GM12878 (cell line): ENCODE data around the gene NRP1. TPM values are rescaled to one million over a fixed set of nuclear protein-coding genes. Genes with fewer than 3 reads are reported as not detected.

ENCODE experiments used
- ATAC-seq: fragments of 200-7000 bp; cut with Tn5 transposase; 3 replicates; pipeline ENCODE4 v1.9.1; 2020; ENCODE audit warnings: mild to moderate bottlenecking, moderate library complexity
- BruUV-seq: library from RNA; stranded (reverse); fragments of 400-500 nt; replicated peaks from 2 replicates; lab custom pipeline; 2021; lab: Mats Ljungman, UMichigan
- CTCF ChIA-PET: fragments of 300-600 bp; sonication (Branson Sonifier 250); formaldehyde crosslinking; extraction: SDS; loops from one replicate; lab custom pipeline; 2021; ENCODE audit warnings: inconsistent platforms; lab: Yijun Ruan, JAX
- POLR2A ChIA-PET: fragments of 350-600 bp; formaldehyde crosslinking; extraction: SDS; loops from one replicate; lab custom pipeline; 2021; ENCODE audit warnings: inconsistent platforms; lab: Charles Lee
- RAD21 ChIA-PET: fragments of 300-600 bp; sonication (Branson Sonifier 250); formaldehyde crosslinking; loops from one replicate; lab custom pipeline; 2023; ENCODE audit warnings: antibody characterized with exemption; ENCODE audit not compliant: unreplicated experiment; lab: Charles Lee
- SMC1A ChIA-PET: fragments of 300-600 bp; sonication (Branson Sonifier 250); formaldehyde crosslinking; loops from one replicate; lab custom pipeline; 2023; ENCODE audit not compliant: unreplicated experiment, uncharacterized antibody; lab: Charles Lee
- DNase-seq: peaks from one replicate; pipeline ENCODE4 v3.0.0-alpha.2; 2011; ENCODE audit warnings: low read depth, low spot score
- FAIRE-seq: peaks from 3 replicates; lab custom pipeline; 2011; peaks lifted over from hg19 to GRCh38; lab: Jason Lieb, UNC
- H2AFZ ChIP-seq: 2 replicates; pipeline ENCODE4 v1.6.0; 2011; ENCODE audit warnings: low read depth, low read length, control low read depth; ENCODE audit not compliant: control insufficient read depth
- H3K27ac ChIP-seq: 2 replicates; pipeline ENCODE4 v1.5.1; 2011; ENCODE audit warnings: control low read depth; ENCODE audit not compliant: control insufficient read depth, insufficient read depth
- H3K27me3 ChIP-seq, 2 experiments: replicated peaks in 1 of 2; 2 replicates each; pipeline versions ENCODE4 v1.6.0 to v1.6.1; 2011; ENCODE audit warnings: low read length in 1 of 2; ENCODE audit not compliant: control insufficient read depth in 2 of 2, insufficient read depth in 2 of 2
- H3K36me3 ChIP-seq, 2 experiments: 2 replicates each; pipeline ENCODE4 v1.5.1; 2011; ENCODE audit warnings: low read length in 1 of 2; ENCODE audit not compliant: control insufficient read depth in 2 of 2, insufficient read depth in 2 of 2
- H3K4me1 ChIP-seq: 2 replicates; pipeline ENCODE4 v1.6.1; 2011; ENCODE audit warnings: mild to moderate bottlenecking, low read length, moderate library complexity, mixed read lengths; ENCODE audit not compliant: control insufficient read depth, insufficient read depth
- H3K4me2 ChIP-seq: 2 replicates; pipeline ENCODE4 v1.6.0; 2011; ENCODE audit warnings: control low read depth; ENCODE audit not compliant: control insufficient read depth, insufficient read depth
- H3K4me3 ChIP-seq: fragments of 200-600 bp; sonication (generic); 2 replicates; pipeline ENCODE4 v1.5.1; 2016
- H3K79me2 ChIP-seq: 2 replicates; pipeline ENCODE4 v1.6.0; 2011; ENCODE audit warnings: low read length; ENCODE audit not compliant: control insufficient read depth, insufficient read depth
- H3K9ac ChIP-seq: 2 replicates; pipeline ENCODE4 v1.8.0; 2011; ENCODE audit warnings: low read length, control low read depth, mixed read lengths; ENCODE audit not compliant: control insufficient read depth, insufficient read depth
- H3K9me3 ChIP-seq: replicated peaks from 3 replicates; pipeline ENCODE4 v1.5.1; 2011; ENCODE audit warnings: mild to moderate bottlenecking, low read length; ENCODE audit not compliant: control insufficient read depth, insufficient read depth
- H4K20me1 ChIP-seq: 2 replicates; pipeline ENCODE4 v1.6.0; 2011; ENCODE audit not compliant: control insufficient read depth, insufficient read depth
- ATF2 ChIP-seq: IDR thresholded peaks from 2 replicates; pipeline ENCODE4 v1.6.1; 2012; ENCODE audit warnings: low read length, inconsistent platforms
- BMI1 ChIP-seq: fragments of 450-650 bp; IDR thresholded peaks from 2 replicates; pipeline ENCODE4 v1.6.1; 2016; ENCODE audit warnings: mild to moderate bottlenecking, moderate library complexity, borderline replicate concordance
- FOS ChIP-seq: IDR thresholded peaks from 3 replicates; pipeline ENCODE4 v1.6.1; 2011; ENCODE audit warnings: borderline replicate concordance; ENCODE audit not compliant: insufficient read length; ENCODE audit errors: extremely low read depth
- JUNB ChIP-seq: IDR thresholded peaks from 2 replicates; pipeline ENCODE4 v1.6.1; 2016; ENCODE audit warnings: antibody characterized with exemption, mild to moderate bottlenecking
- MEF2A ChIP-seq: IDR thresholded peaks from 2 replicates; pipeline ENCODE4 v1.6.1; 2011; ENCODE audit warnings: low read depth, mild to moderate bottlenecking, low read length, moderate library complexity; ENCODE audit not compliant: insufficient read depth
- MTA3 ChIP-seq: IDR thresholded peaks from 2 replicates; pipeline ENCODE4 v1.6.1; 2012; ENCODE audit warnings: low read length, inconsistent platforms, borderline replicate concordance
- RELA ChIP-seq: fragments of 450-650 bp; IDR thresholded peaks from 2 replicates; pipeline ENCODE4 v1.8.0; 2014; ENCODE audit warnings: borderline replicate concordance; ENCODE audit not compliant: partially characterized antibody
- RUNX3 ChIP-seq: IDR thresholded peaks from 2 replicates; pipeline ENCODE4 v1.6.1; 2012; ENCODE audit warnings: low read length, inconsistent platforms
- ZNF592 ChIP-seq: fragments of 450-650 bp; IDR thresholded peaks from 2 replicates; pipeline ENCODE4 v1.6.1; 2017; ENCODE audit warnings: mild to moderate bottlenecking, moderate library complexity
- WGBS: methylation state at CpG from one replicate; pipeline ENCODE4 v1.1.6; 2016; ENCODE audit warnings: low lambda C conversion rate; ENCODE audit not compliant: insufficient replicate concordance, insufficient coverage; ENCODE audit errors: missing lambda C conversion rate; 5-methylcytosine and 5-hydroxymethylcytosine counted together
- in situ Hi-C: fragments of 300-500 bp; cut with MboI; formaldehyde crosslinking; loops from 9 replicates; pipeline ENCODE4 v1.14.3; 2018; ENCODE audit warnings: mixed read lengths
- intact Hi-C: fragments of 100-400 bp; cut with micrococcal nuclease; formaldehyde crosslinking; loops from one replicate; pipeline ENCODE4 v1.14.2; 2022; ENCODE audit not compliant: unreplicated experiment
- polyA plus RNA-seq, 11 experiments: library from polyadenylated mRNA; depleted of rRNA in 4 of 11; unstranded in 6 of 11; stranded (reverse) in 5 of 11; fragments of >200 nt; fragmentation: Nextera tagmentation in 4 of 11; fragmentation: Illumina TruSeq in 1 of 11; extraction: Ambion mirVana in 4 of 11; extraction: Trizol in 1 of 11; gene quantifications; 1 replicate in 1 of 11; 2 replicates in 10 of 11; pipeline versions ENCODE4 v1.2.1 to v1.2.3, GENCODE V29; 2011 to 2016; ENCODE audit warnings: inconsistent platforms in 2 of 11, missing spikeins in 2 of 11, low read depth in 1 of 11
- total RNA-seq, 4 experiments: library from RNA; depleted of rRNA in 3 of 4; stranded (reverse); fragments of >200 nt in 3 of 4; fragmentation: Illumina TruSeq in 1 of 4; extraction: Trizol in 1 of 4; gene quantifications; 2 replicates each; pipeline versions ENCODE4 v1.2.1 to v1.2.3, GENCODE V29; 2013 to 2021

The NRP1 gene
- total and polyA plus RNA-seq, 10 of the 15 experiments (the other 5 are each of a cell fraction or from before 2014, with no cell fraction given) = 0.11 to 12.1 (median 0.52) TPM

GRCh38 chr10:33265621-33266020 is 68.8 kb downstream of the NRP1 start:
- H3K4me2 ChIP-seq = no peak overlapping the region
- H2AFZ ChIP-seq = no peak overlapping the region
- no peak overlapping the region for H3K27ac ChIP-seq
- CTCF ChIA-PET = no interaction called here
- DNase-seq (no peak), ATAC-seq (peak; percentile 65), FAIRE-seq (no peak)
- H3K9me3 ChIP-seq = no peaks in the 10 kb centered on the region
- H3K27me3 ChIP-seq = no peaks in the 10 kb centered on the region; a peak in 1 of 4 replicates
- H3K36me3 ChIP-seq = no peaks in the 10 kb centered on the region
- no peaks in the 10 kb centered on the region for H3K4me1 ChIP-seq
- WGBS = 1% methylated on average over 4 of the region's 4 CpGs
- no peak overlapping the region for H3K4me3 ChIP-seq
- no peak overlapping the region for H3K9ac ChIP-seq
- SMC1A ChIA-PET = interaction anchor here (1.2 kb wide), 1 partner anchor 17 kb away, joined by 5 read pairs; no protein-coding TSS in a partner anchor
- BruUV-seq = no TSS peak
- POLR2A ChIA-PET = no interaction called here
- H3K79me2 ChIP-seq = no peaks in the 10 kb centered on the region
- RAD21 ChIA-PET = no interaction called here
- H4K20me1 ChIP-seq = no peaks in the 10 kb centered on the region
- intact Hi-C loops = no loop called here
- peak; percentile 48 for TF ChIP-seq RUNX3
- no peak for TF ChIP-seq MTA3
- no peak for TF ChIP-seq RELA
- no peak for TF ChIP-seq FOS
- TF ChIP-seq MEF2A = 0 out of 2 replicates have a peak, but pooled peaks have one; percentile 8
- peak; percentile 91 for TF ChIP-seq JUNB
- TF ChIP-seq ZNF592 = no peak
- peak; percentile 29; the same call in 1 of the 2 replicates for TF ChIP-seq ATF2
- TF ChIP-seq BMI1 = no peak
- in situ Hi-C loops = no loop called here
